Fibroblast of upper back skin (primary cell): Measurements from ENCODE around the gene FAM217A.

Experiments
- DNase-seq: peaks from one replicate; pipeline ENCODE4 v3.0.0-alpha.2; 2013

FAM217A gene

DNA sequence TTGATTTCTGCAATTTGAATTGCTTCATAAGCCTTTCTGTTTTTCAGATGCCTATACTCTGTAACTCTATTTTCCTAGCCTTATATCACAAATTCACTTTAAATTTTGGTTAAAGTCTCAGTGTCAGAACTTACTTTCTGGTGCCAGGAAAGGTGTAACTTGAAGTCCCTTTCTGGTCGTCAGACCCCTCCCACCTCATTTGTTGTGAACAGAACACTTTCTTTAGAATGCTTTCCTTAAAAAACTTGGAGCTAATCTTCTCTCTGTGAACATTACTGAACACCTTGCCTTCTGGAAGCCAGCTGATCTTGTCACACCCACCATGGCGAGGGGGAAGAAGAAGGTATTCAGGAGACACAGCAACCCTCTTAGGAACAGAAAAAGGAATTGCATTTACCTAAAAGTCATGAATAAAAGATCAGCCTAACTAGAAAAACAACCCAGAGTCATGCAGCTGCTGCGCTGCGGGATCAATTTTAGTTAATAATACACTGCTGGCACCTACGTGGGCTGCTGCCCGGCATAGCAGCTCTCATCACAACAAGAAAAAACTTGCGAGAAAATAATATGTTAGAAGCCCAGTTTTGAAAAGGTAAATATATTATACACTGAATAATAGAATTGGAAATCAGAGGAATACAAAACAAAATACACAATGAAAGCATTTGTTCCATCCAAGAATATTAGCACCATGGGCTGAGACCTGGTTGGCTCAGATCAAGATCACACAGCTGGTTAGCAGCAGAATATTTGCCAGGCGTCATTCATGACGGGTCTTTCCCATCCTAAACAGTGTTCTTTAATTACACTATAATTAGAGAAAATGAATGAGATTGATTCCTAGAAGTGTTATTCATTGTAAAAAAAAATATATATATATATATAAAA lies 5.8 kb upstream of the FAM217A start:
- no peak for DNase-seq

DNA sequence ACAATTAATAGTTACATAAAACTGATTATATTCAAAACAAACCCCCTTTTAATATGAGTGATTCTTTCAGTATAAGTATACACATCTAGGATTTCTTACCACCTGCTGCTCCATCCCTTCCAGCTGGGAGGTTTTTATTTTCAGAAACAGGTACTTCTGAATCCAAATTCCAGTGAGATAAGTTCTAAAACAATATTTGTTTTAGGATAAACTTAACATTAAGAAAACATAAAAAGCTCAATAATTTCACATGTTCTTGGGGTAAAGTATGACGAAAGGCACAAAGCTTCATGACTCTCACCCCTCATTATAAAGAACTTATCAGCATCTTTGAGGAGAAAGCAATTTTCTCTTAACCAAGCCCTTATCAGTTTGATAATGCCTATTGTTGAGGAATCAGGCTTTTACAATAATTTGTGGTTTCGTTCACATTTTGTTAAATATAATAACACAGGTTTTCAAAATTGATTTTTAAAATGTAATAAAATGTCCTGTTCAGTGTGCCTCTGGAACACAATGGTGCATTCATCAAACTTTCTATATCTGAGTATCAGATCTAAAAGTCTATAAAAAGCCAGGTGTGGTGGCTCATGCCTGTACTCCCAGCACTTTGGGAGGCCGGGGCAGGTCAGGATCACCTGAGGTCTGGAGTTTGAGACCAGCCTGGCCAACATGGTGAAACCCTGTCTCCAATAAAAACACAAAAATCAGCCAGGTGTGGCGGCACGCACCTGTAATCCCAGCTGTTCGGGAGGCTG lies 4.3 kb downstream of the FAM217A start:
- DNase-seq, result no peak

DNA sequence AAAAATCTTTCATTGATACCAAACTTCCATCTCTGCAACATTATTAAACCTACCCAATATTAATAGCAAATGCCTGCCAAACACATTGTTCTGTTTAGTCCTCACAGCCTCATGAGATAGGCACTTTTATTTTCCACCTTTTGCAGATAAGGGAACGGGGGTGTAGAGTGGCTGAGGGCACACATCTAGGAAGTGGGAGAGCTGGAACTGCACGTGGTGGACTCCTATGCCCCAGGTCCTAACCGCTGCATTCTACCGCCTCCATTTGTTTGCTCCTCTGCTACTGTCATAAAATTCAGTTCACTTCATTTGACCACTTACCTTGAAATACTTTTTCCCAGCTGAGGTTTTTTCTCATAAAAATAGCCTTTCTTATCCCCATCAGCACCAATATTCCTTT lies 7.6 kb downstream of the FAM217A start:
- no peak for DNase-seq

DNA sequence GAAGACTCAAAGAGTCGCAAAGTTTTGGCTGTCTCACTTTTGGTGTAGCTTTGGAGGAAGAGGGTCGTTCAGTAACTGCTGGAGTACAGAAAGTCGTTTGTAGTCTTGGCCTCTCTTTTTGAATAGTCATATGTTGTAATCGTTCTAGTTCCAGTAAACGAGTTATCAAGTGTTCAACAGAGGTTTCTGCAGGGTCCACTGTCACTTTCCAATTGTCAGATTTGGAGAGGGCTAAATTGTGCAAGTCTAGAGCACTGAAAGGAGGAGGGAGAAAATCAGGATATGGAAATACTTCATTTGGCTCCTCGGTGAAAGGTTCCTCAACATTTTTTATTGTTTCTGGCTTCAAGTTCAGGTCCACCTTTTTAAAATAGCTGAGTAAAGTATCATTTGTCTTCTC lies 9.7 kb downstream of the FAM217A start:
- DNase-seq, result no peak

GRCh38 chr6:4067673-4068072 lies 11.3 kb downstream of the FAM217A start:
- DNase-seq, result no peak

GRCh38 chr6:4066029-4066755 lies 12.7 kb downstream of the FAM217A start:
- no peak for DNase-seq

DNA sequence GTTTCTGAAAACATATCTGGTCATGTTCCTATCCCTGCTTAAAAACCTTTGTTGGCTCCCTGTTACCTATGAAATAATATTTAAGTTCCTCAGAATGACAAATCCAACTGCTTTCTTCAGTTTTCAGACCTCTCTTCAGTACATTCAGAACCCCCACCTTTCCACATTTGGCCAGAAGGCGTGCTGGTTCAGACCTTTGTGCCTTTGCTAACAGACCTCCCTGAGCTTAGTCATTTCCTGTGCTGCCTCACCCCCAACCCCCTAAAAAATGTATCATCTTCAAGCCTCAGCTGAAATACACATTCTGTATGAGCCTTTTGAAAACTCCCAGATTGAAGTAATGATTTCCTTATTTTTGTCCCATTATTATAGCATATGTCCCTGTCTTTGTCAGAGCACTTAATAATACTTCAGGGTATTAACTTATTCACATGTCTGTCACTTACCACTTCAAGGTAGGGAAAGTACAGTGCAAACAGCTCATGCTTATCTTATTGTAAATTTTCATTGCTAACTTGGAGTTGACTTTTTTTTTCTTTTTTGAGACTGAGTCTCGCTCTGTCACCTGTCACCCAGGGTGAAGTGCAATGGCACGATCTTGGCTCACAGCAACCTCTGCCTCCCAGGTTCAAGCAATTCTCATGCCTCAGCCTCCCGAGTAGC lies 19.7 kb downstream of the FAM217A start:
- DNase-seq, result peak; percentile 90

GRCh38 chr6:4057036-4057435 lies 21.9 kb downstream of the FAM217A start:
- DNase-seq, result no peak

DNA sequence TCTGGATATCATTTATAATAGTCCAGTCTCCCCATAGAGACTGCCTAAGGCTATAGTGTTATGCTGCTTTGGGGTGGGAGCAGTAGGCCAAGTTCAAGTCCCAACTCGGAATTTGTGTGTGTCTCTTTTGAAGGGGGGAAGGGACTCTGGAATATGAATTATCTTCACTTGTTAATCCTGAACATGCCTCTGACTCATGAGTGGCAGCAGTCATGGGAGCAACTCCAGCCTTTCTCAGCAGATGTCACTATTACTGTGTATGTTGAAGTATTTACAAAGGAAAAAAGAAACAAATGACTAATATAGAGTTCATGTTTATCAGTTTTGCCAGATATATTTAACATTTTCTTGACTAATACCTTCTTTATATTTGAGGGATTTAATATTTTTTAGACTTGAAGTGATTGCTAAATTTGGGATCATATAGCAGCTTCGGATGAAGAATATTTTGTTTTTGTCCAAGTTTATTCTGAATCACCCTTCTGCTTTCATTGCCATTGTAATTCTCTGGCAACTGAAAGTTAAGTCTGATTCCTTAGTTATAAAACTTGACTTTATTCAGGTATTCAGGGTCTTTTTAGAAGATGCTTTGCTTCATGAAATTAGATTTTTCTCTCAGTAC lies 23.4 kb downstream of the FAM217A start:
- DNase-seq, result peak; percentile 81

DNA sequence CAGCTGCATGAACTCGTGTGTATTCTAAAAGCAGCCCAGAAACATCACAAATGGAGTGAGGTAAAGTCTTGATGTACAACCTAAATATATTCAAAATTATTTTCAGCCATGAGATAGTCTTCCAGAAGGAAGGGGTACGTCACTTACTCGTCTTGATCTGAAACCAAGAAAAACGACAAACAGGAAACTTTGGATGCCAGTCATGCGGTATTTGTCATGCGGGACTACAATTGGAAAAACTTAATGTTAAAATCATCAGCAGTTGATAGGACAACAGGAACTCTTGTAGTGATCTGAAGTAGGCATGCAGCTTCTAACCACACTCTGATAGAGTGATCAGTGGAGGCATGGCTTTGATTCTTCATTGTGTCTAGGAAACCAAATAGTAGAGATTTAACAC lies 29.7 kb downstream of the FAM217A start:
- no peak for DNase-seq

- no peak for DNase-seq
Observed at GRCh38 chr6:4041480-4041879, 37.5 kb downstream of the FAM217A start.

GRCh38 chr6:4039348-4039747 lies 39.6 kb downstream of the FAM217A start:
- no peak for DNase-seq

DNA sequence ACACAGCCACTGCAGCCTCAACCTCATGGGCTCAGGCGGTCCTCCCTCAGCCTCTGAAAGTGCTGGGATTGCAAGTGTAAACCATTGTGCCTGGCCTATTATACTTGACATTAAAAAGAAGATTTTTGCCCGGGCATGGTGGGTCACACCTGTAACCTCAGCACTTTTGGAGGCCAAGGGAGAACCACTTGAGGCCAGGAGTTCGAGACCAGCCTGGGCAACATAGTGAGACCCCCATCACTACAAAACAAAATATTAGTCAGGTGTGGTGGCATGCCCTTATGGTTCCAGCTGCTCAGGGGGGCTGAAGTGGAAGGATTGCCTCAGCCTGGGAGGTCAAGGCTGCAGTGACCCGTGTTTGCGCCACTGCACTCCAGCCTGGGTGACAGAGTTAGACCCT lies 42.4 kb downstream of the FAM217A start:
- DNase-seq, result no peak

- no peak for DNase-seq
Observed at GRCh38 chr6:4032475-4032874, 46.5 kb downstream of the FAM217A start.

- no peak for DNase-seq
Observed at GRCh38 chr6:4031442-4031841, 47.5 kb downstream of the FAM217A start.

DNA sequence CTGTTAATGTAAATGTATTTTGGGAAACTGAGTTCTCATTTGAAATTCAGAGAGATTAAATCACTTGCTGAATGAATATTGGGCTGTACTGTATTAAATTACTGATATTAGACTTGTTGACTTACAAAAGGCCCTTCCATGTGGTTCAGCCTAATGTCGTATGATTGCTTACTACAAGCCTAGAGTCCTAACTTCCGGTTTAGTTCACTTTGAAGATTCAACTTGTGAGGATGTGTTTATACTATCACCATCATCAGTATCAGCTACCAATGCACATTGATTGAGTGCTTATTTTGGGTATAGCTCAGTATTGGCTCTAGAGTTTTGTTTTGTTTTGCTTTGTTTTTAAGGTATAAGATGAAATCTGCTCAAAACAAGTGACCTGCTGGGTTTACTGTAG lies 48.3 kb downstream of the FAM217A start:
- DNase-seq, result no peak

DNA sequence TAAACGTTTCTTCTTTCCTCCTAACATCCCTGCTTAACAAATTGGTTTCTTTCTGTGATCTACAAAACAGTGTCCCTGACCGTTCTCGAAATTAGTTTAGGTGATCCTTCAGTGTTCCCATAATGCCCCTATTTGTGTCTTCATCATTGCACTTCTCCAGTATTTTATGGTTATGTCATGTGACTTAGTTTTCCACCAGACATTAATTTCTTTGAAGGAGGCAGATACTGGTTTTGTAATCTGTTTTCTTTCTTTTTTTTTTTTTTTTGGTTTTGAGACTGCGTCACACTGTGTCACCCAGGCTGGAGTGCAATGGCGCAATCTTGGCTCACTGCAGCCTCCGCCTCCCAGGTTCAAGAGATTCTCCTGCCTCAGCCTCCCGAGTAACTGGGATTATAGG lies 49.2 kb downstream of the FAM217A start:
- DNase-seq, result no peak

GRCh38 chr6:4028051-4028450 lies 50.9 kb downstream of the FAM217A start:
- no peak for DNase-seq

DNA sequence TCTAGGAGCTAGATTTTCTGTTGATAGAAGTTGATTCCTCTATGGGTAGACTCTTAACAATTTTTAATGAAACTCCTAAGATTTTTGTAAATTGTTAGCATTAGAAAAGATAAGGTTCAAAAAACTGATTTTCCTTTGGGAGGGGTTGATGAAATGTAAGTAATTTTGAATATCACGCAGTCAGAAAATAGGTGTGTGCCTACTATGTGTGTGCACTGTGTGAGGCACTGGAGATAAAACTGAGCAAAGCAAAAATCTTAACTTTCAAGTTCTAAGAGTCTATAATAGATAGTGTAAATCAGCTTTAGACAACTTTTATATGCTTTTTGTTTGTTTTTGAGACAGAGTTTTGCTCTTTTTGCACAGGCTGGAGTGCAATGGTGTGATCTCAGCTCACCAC lies 53.3 kb downstream of the FAM217A start:
- no peak for DNase-seq

DNA sequence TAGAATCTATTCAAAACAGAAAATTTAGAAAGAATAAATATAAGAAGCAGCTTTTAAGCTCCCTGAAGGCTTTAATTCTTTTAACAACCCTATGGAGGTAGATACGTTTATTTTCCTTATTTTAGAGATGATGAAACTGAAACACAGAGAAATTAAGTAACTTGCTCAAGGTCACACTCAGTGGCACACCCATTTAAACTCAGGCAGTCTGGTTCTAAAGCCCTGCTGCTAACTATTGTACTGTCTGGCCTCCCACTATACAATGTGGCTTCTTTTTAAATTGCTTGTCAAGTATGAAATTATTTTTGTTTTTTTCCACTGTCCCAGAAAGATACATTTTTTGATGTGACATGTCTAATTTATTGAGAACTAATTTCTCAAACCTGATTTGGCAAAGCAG lies 55.7 kb downstream of the FAM217A start:
- DNase-seq, result no peak

DNA sequence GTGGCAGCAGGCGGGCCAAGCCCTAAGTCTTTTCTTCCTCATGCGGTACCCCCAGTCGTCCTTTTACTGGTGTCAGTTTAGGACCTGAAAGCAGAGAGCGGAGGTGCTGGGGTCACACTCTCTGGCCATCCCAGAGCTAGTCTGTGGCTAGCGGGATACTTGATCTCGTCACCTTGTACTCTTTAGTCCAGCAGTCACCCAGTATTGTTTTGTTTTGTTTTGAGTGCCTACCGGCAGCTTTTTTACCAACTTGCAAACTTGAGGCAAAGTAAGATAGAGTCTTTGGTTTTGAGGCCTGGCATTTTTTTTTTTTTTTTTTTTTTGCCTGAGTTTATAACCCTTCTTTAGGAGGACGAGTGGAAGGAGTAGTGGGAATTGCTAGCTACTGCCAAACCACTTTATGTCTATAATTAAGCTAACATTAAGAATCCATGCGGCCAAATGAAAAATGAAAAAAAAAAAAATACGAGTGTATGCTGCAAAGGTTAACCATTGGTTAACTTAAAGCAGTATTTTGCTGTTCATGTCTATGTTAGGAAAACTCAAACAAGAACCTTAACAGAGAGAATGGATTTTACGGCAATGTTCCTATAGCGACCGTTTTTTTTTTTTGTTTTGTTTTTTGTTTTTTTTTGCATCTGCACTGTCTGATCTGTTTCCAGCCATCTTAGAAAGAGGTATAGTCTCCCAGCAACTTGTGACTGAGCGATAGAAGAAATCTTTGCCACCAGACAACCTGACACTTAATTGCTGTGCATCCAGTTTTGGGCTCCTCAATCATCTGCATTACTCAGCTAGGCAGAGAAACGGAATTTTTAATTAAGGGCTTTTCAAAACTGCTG lies 56.9 kb downstream of the FAM217A start:
- DNase-seq, result no peak
